GM18861 (cell line): Measurements from ENCODE around the gene PTPRH.
"Not testable (repeated sequence)": the region's sequence is repeated elsewhere in the genome, so short reads cannot be mapped to it uniquely, and the experiment has no call there.

Experiments
- ATAC-seq: cut with Tn5 transposase; IDR thresholded peaks from one replicate; pipeline ENCODE4 v1.9.1; 2021; ENCODE audit not compliant: unreplicated experiment

The PTPRH gene

DNA sequence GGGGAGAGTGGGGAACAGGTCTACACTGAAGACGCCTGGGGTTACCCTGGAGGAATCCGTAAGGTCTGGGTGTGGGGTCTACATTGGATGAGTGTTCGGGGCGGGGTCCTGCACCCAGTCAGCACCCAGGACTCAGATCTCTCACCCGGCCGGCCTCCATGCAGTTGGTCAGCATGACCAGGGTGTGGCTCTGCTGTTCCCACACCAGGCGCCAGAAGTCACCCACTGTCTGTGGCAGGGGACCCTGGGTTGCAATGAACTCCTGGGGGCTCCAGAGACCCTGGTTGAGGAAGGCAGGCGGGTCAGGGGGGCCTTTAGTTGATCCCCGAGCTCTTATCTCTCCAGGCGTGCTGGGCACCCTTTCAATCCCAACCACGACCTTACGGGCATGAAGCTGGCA is 23.2 kb downstream of the PTPRH start:
- ATAC-seq, result no peak

DNA sequence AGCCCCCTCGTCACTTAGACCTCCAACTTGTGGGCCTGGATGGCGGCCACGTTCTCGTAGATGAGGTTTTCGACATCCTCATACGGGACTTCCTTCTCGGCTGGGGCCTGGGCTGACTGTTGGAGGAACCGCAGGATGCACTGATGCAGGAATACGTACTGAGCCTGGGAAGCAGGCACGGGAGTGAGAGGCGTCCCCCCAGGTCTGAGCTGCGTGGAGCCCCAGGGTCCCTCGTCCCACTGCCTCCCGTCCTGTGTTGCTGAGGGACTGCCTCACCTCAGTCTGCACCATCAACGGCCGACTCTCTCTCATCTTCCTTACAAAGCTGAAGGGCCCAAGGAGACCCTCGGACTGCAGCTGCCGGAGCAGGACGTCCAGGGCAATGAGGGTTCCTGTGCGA is 27.6 kb downstream of the PTPRH start:
- no peak for ATAC-seq

DNA sequence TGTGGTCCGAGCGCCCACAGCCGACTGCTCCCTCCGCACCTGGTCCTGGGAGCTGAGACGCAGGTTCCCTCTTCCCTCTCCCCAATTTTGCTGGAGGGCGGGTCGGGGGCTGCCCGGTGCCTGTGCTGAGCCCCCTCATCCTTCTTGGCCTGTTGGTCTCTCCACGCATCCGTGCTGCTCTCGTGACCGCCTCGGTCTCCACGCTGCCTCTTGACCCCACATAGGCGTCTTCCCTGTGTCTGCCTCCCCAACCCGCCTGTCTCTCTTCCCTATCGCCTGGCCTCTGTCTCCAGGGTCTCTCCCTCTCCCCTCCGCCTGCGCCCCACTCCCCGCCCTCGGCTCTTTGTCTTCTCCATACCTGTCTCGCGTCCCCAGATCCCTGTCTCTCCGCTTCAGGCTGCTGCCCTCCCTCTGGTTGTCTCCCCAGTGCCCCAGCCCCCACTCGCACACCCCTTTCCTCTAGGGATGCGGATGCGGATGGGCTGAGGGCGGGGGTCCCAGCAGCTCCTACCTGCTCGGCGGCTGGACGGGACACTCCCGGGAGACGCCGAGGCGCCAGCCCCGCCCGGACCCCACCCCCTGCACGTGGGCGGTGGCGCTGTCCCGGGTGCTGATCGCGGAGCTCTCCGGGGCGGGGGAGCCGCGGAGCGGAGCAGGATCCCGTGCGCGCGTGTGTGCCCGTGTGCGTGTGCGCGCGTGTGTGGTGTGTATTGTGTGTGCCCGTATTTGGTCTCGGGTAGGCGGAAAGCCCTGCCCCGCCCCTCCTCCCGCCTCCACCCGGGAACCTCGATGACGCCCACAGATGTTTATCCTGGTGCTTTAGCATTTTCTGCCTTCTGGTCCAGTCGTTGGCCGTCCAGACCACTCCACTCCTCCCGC is 29.5 kb downstream of the PTPRH start, which contains the start of gene SYT5:
TSS of gene SYT5 (minus strand) at position 684 of the 879 bp plus-strand sequence. CDS start 1,248 bp downstream, outside the sequence.
- ATAC-seq, result no peak

DNA sequence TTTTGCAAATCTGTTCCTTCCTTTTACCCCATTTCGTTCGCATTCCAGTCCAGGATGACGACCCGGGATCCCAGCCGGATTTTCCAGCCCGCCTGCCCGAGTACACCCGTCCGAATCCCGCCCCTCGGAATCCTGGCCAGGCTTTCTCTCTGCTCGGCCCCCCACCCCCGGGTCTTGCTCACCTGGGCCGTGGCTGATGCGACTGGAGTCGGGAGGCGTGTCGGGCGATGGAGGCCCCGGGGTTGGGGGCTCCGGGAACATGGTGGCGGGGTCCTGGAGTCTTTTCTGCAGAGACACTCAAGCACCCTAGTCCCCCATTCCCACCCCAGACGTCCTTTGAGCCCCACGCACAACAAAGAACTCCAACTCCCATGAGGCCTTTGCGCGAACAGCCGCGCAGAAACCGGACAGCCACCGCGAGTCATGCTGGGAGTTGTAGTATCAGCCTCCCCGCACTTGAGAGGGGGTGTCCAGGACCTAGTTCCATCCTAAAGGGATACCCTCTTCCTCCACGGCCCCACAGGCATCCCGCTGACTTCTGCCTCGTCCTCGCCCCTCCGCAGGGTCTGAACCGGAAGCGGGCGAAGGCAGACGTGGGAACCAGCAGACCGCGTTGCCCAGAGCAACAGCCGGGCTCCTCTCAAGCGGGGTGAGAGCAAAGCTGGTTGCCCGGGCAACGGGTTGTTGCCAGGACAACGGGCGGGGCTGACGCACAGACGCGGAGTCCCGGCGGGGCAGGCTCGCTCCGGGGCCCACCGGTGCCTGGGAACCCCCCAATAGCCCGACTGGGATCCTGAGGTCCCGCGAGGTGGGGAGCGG is 30.3 kb downstream of the PTPRH start:
- ATAC-seq, result peak; percentile 76

DNA sequence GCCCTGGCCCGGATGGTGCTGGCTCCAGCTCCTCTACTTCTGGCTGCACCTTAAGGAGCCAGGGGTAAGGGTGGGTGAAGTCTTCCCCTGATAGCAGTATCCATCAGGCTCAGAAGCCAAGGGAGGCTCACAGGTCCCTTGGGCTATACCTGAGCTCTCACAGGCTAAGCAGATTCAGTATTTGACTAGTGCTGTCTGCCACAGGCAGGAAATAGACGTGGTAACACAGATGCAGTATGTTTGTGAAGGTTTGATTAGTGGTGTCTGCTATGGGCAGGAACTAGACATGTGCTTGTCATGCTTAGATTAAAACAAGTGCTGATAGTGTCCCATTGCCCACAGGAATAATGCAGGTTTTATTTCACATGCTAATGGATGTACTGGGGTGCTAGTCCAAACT is 33.2 kb downstream of the PTPRH start:
- no peak for ATAC-seq

DNA sequence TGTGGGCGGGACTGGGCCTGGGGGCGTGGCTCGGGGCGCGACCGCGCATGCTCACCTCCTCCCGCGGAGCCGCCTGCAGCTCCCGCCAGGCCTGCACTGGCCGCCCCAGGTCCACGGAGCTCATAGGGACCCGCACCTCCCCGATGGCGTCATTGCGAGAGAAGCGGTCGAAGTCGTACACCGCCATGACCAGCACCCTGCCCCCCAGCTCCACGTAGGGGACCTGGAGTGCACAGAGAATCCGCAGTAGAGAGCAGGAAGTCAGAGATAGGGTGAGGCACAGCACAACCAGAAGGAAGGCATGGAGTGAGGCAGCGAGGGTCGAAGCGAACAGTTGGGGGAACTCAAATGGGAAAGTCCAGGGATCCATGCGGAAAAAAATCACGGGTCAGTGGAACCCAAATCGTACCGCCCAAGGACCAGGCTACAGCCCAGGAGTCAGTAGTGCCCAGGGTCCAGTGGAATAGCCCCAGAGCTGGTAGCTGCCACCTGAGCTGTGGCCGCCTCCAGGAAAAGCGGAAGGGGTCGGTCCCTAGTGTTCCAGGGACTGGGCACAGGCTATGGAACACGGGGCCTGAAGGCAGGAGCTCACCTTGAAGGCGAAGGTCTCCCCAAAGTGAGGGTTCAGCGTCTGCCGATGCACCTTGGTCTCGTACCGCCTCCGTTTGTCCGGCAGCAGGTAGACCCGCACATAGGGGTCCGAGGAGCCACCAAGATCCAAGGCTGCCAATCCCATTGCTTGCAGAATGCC is 34.0 kb downstream of the PTPRH start:
- no peak for ATAC-seq

DNA sequence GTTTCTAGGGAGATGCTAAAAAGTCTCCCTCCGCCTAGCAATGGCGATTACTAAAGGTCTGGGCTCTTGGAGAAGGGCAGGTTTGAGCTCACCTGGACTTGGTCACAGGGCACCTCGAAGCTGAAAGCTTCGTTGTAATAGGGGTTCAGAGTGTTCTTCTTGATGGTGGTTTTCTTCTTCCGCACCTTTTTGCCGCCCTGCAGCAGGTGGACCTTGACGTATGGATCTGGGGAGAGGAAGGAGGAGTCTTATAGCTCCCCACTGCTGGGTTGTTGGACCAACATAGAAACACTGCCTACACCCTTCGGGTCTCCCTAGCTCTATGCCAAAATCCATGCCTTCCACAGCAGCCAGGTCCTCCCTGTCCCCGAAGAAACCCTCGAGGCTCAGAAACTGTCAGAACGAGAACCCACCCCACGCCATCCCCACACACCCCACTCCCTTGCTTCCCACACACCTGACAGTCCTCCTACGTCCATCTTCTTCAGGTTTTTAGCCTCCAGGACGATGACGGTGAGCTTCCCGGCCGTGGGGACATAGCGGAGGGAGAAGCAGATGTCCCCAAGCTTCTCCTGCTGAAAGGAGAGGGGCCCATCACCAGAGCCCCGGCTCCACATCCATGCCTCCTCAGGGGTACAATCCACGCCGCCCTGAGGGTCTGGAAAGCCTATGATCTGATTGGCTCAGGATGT is 34.7 kb downstream of the PTPRH start:
- no peak for ATAC-seq

DNA sequence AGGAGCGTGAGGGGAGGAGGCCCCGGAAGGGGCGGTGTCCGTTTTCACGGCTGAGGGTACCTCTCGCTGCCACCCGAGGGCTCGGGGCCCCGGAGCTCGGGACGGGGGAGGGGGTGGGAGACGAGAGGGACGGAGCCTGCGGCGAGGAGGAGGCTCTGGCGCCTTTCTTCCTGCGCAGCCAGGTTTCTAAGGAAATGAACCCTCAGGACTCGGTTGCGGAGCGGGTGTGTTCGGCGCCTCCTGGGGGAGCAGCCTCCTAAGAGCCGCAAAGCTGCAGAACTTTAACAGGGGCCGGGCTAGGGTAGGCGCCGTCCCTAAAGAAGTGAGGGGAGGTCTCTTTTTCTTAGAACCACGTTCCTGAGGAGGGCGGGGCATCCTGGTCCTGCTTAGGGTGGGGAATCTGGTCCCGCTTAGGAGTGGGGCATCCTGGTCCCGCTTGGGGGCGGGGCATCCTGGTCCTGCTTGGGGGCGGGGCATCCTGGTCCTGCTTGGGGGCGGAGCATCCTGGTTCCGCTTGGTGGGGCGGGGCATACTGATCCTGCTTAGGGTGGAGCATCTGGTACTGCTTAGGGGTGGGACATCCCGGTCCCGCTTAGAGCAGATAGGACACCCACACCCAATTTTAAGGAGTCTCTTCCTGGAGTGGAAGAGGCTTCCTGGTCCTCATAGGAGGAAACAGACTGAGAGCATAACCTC is 35.4 kb downstream of the PTPRH start:
- ATAC-seq, result no peak

DNA sequence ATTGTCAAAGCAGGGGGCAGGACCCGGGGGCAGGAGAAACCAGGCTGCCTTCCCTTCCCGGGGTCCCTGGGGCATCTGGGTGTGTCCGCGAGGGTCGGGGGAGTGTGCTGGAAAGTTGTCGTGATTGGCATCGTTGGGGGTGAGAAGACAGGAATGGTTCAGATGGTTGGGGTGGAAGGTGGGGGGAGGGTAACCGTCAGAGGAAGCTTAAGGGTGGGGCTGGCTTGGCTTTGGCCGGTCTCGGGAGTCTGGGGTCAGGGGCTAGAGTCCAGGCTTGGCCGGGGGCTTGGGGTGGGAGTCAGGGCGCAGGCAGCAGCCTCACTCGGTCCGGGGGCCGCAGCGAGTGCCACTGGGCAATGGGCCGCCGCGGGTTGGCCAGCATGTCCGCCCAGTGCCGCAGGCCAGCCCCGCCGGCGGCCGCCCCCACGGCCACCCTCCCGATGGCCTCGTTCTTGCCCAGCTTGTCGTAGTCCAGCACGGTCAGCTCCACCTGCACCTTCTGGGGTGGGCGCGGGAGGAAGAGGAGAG is 36.1 kb downstream of the PTPRH start:
- no peak for ATAC-seq

DNA sequence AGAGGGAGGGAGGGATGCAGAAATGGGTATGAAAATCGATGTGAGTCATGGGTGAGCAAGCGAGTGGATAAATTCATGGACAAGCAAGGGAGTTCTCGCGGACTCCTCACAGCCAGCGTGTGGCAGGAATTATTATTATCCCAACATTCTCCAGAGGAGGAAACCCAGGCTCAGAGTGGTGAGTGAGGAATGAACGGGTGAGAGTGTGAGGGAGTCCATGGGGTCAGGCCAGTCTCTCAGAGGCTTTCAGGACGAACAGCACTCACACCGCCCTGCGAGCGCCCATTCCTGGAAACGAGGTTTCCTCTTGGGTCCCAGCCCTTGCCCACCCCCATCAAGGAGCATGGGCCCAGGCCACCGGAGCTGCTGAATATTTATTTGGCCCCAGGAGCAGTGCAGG is 36.6 kb downstream of the PTPRH start:
- no peak for ATAC-seq

DNA sequence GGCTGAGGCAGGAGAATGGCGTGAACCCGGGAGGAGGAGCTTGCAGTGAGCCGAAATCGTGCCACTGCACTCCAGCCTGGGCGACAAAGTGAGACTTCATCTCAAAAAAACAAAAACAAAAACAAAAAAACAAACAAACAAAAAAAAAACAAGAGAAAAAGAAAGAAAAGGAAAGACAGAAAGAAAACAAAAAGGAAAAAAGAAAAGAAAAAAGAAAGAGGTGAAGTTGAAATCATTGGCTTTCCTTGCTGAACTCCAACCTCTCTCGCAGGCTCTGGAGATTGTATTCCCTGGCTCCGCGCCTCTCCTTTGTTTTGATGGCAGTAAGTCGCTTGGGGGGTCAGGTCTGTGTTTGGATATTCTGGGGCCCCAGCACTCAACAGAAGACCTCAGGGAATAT is 37.0 kb downstream of the PTPRH start:
- ATAC-seq, result not testable (repeated sequence)

DNA sequence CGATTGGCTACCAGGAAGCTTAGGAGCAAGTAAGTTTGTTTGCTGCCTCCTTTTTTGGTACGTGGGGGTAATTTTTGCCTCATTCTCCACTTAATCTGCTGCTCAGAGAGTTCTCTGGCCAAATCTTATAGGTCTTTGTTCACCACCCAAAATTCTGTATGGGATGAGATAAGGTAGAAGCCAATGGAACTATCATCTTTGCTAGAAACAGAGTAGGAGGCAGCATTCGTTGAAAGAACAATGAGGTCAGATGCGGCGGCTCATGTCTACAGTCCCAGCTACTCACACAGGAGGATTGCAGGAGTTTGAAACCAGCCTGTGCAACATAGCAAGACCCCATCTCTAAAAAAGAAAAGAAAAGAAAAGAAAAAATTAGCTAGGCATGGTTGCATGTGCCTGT is 37.9 kb downstream of the PTPRH start:
- ATAC-seq, result no peak

DNA sequence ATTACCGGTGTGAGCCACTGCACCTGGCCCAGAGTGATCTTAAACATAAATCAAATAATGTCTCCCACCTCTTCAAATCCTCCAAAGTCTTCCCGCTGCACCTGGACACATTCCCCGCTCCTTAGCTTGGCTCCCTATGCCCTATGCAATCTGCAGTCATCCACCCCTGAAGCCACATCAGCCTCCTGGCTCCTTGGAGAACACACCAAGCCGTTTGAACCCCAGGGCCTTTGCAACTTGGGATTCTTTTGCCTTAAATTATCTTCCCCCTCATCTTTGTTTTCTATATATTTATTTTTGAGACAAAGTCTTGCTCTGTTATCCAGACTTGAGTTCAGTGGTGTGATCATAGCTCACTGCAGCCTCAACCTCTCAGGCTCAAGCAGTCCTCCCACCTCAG is 40.2 kb downstream of the PTPRH start:
- no peak for ATAC-seq

DNA sequence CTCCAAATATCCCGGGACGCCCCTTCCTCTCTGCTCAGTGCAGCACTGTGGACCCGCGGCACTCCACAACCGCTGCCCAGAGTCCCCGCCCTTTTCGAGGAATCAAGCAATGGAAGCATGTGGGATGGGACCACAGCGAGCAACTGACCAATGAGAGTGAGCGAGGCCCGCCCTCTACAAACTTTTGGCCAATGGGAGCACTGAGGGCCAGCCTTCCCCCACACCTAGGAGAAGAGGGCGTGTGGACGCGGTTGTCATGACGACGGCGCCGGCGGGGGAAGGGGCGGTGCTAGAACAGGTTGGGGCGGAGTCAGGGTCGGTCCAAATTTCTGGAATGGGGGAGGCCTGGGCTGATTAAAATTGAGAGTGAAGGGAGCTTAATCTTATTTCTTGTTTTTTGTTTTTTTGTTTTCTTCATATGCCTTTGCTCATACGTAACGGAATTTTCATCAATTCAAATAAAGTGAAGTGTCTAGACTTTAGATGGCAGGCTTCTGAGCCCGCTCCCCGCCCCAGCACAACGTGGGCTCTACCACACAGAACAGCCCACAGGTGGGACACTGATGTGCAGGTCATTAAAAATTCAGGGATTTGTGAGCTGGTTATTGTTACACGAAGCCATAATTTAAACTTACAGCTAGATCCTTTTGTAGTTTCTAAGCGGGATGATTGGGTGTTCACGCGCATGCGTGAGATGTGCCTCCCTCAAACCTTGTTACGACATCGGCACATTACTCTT is 42.6 kb downstream of the PTPRH start, which contains the start of gene DNAAF3:
TSS of gene DNAAF3 (minus strand) at position 84 of the 739 bp plus-strand sequence. CDS start 200 bp downstream, outside the sequence.
- ATAC-seq, result no peak

DNA sequence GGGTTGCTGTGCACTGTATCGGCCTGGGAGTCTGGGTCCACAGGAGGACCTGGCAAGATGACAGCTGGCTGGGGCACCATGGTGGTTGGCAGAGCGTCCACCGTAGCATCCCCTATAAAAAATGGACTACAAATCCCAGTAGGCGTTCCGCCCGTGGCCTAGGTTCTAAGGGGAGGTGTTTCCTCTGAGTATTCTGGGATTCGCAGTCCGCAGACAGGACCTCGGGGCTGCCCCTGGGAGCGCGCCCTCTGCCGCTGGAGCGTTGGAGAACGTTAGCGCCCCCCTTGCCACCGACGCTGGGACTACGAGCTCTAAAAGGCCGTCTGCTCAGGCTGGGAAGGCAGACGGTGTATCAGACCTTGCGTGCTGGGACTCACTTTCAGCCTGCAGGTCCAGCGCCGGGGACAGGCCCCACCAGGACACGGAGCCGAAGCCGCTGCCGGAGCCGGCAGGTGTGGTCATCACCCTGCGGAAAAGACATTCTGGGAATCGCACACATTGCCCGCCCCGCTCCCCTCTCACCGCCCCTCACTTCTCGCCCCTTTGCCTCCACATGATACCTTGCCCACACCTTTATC is 43.3 kb downstream of the PTPRH start:
- ATAC-seq, result no peak

DNA sequence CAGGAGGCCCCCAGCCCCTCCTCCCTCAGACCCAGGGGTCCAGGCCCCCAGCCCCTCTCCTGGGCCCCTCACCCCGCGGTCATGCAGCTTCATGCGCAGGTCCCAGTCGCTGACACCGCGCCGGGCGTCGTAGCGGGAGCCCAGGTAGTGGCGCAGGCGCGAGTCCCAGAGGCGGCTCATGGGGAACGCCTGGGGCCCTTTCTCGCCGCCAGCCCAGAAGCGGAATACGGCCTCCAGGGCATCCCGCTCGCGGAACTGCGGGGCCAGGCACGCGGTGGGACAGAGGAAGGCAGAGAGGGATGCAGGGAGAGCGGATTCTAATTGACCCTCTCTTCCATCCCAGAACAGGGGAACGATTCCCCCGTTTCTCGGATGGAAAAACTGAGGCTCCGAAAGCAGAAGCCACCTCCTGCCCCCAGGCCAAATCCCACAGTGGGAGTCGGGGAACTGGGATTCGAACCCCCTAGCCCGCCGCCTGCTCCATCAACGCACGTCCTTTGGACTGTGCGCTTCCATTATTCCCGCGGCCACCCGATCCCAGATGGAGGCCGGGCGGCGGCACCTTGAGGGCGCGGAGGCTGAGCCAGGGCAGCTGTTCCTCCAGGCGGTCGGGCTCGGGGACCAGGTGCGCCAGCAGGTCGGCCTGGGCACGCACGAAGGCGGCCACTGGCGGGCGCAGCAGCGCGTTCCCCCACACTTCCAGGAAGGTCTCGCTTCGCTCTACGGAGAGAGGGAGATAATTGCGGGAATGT is 47.6 kb downstream of the PTPRH start:
- ATAC-seq, result no peak

DNA sequence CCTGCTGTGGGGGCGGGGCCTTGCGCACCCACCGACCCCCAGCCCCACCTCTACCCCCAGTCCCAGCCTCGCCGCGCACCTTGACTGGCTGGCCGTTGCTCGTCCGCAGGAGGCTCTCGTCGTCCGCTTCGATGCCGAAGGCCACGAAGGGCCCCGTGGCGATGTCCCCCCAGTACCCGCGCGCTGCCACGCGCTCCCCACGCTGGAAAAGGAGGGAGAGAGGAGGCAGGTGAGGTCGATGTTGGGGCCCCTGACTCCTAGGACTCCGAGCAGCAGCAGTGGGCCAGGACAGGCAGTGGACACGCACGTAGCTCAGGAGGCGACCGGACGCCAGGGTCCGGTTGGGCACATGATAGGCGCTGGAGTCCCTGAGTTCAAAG is 48.3 kb downstream of the PTPRH start:
- no peak for ATAC-seq
